Activated CD8-positive, alpha-beta memory T cell treated with anti-CD3 and anti-CD28 coated beads for 4 hours (primary cell): ENCODE results near the gene KBTBD13.
"Not testable (repeated sequence)": the region's sequence is repeated elsewhere in the genome, so short reads cannot be mapped to it uniquely, and the experiment has no call there.

Source experiments
- DNase-seq, 2 donors: peaks; one replicate each; pipeline ENCODE4 v3.0.0-alpha.2; 2020; ENCODE audit warnings: low read depth in 2 of 2

The KBTBD13 gene

GRCh38 chr15:65076486-65077290 is at the start of gene KBTBD13:
TSS of gene KBTBD13 (plus strand) at chr15:65076746. CDS start at chr15:65076816, 70 bp downstream.
- DNase-seq: no peak

- DNase-seq: no peak
Measured at GRCh38 chr15:65026756-65027155, 49.8 kb upstream of the KBTBD13 start.

GRCh38 chr15:65027593-65027992 is 49.0 kb upstream of the KBTBD13 start:
- no peak for DNase-seq

- no peak for DNase-seq
Measured at GRCh38 chr15:65028338-65028737, 48.2 kb upstream of the KBTBD13 start.

- DNase-seq: peak; percentile 86 to 90
Measured at GRCh38 chr15:65028921-65029735, 47.4 kb upstream of the KBTBD13 start, which contains the start of gene MTFMT. TSS of gene MTFMT (minus strand) at chr15:65029639. CDS start at chr15:65029613, 26 bp downstream.

GRCh38 chr15:65029736-65030208 is 46.8 kb upstream of the KBTBD13 start:
- no peak for DNase-seq

GRCh38 chr15:65032801-65033537 is 43.6 kb upstream of the KBTBD13 start:
- no peak for DNase-seq

GRCh38 chr15:65033659-65034269 is 42.8 kb upstream of the KBTBD13 start:
- DNase-seq: no peak

- no peak for DNase-seq
Measured at GRCh38 chr15:65034719-65035118, 41.8 kb upstream of the KBTBD13 start.

- DNase-seq: no peak
Measured at GRCh38 chr15:65037309-65037708, 39.2 kb upstream of the KBTBD13 start.

GRCh38 chr15:65038428-65038827 is 38.1 kb upstream of the KBTBD13 start:
- no peak for DNase-seq

- DNase-seq: no peak
Measured at GRCh38 chr15:65038836-65039235, 37.7 kb upstream of the KBTBD13 start.

GRCh38 chr15:65040461-65040860 is 36.1 kb upstream of the KBTBD13 start:
- no peak for DNase-seq

- no peak for DNase-seq
Measured at GRCh38 chr15:65041787-65042186, 34.8 kb upstream of the KBTBD13 start.

GRCh38 chr15:65042776-65043327 is 33.7 kb upstream of the KBTBD13 start:
- DNase-seq: no peak

- not testable (repeated sequence) for DNase-seq
Measured at GRCh38 chr15:65044218-65044617, 32.3 kb upstream of the KBTBD13 start.

- DNase-seq: no peak
Measured at GRCh38 chr15:65044724-65045481, 31.6 kb upstream of the KBTBD13 start, which contains the start of gene SLC51B. TSS of gene SLC51B (plus strand) at chr15:65045387. CDS start at chr15:65050005, 4,618 bp downstream.

- DNase-seq: no peak
Measured at GRCh38 chr15:65048241-65048640, 28.3 kb upstream of the KBTBD13 start.

GRCh38 chr15:65049418-65049840 is 27.1 kb upstream of the KBTBD13 start:
- peak; percentile 73 to 84 for DNase-seq

- no peak for DNase-seq
Measured at GRCh38 chr15:65050270-65050669, 26.3 kb upstream of the KBTBD13 start.
